NCI-H526 (cell line): ENCODE measurements around the gene SPTBN5.

Source experiments
- DNase-seq, 2 experiments: peaks; one replicate each; lab custom pipeline; 2025; lab: John Stamatoyannopoulos, UW

Gene SPTBN5

DNA sequence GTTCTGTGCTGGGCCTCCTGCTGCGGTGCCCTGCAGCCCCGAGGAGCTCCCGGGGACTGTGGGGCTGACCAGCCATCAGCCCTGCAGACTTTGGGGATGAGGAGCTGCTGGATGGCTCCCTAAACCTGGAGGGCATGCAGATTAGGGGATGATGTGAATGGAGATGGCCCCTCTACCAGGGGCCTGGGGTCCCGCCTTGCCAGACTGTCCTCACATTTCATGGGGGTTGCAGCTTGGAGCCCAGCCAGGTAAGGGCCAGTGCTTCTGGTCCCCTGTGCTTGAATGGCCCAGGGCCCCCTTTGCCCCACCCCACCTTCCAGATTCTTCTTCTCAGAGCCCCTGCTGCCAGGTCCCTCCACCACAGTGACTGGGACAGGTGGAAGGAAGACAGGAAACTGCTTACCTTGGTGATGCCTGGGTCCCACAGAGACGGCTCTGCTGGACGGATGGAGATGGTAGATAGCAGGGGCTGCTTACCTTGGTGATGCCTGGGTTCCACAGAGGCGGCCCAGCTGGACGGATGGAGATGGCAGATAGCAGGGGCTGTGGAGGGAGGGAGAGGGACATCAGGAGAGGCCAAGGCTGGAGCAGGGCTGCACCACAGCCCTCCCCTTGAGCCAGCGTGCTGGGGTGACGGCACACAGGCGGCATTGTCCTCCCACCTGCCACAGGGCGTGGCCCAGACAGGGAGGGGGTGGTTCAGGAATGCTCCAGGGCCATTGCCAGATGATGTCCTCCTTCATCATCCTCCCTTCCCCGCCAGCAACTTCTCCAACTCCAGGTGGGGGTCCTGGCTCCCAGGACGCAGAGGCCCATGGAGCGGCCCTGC is at the start of gene SPTBN5:
Gene SPTBN5 (minus strand): TSS at position 632 of the 829 bp plus-strand sequence. CDS start 556 bp downstream, at position 76.
- DNase-seq, result peak in 1 of 2 experiments; percentile 60

DNA sequence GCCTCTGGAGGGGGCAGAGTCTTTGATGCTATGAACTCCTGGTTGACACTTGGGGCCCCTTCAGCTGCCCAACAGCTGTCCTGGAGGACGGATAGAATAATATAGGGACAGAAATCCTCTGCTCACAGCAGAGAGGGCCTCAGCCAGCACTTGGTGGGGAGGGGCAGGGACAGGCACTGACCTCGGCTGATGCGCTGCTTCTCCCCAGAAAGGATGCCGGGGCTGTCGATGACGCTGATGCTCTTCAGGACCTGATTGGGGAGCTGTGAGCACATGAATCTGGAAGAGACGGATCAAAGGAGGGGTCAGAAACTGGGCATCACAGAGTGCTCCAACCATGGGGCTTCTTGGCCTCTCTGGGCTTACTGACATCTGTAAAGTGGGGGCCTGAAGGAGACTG is 49.0 kb upstream of the SPTBN5 start:
- no peak for DNase-seq

DNA sequence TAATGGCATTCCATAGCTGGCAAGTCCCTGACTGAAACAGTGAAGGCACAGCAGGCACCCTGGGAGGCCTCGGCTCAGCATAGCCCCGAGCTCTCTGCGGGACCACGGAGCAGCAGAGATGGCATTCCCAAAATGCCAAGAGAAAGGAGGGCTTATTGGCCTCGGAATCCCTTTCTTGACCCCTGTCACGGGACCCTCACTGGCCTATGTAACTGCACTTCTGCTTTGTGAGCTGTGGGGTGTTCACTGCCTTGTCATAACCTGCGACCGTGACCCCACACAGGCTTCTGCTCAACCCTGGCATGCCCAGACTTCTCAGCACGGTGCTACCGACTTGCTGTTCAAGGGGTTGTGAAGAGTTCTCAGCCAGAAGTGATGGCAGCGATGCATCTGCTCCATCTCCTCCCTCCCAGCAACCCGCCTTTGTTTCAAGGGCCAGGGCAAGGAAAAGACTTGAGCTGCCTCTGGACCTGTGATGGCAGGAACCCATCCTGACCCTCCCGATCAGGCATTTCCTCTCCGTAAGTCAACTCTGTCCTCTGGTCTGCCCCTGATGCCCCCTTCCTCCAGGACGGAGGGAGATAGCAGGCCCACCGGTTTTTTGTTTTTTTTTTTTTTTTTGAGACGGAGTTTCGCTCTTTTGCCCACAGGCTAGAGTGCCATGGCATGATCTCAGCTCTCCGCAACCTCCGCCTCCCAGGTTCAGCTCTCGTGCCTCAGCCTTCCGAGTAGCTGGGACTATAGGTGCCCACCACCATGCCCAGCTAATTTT is 48.0 kb upstream of the SPTBN5 start:
- no peak for DNase-seq

DNA sequence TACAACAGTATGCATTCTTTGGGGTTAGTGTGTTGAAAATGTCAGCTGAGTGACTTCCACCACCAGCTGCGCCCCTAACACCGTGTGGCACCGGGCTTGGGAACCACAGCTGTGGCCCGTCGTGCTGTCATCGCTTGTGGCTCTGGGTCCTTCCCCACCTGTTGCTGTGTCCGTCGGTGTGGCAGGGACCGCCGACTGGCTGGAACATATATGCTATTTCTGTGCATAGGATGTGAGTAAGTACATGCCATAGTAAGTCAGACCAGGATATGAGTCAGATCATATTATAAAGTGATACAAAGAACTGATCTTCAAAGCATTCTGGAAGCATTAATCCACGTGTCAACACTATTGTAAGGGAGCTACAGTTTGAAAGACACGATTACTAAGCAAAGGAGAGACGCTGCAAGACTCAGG is 46.6 kb upstream of the SPTBN5 start:
- no peak for DNase-seq

DNA sequence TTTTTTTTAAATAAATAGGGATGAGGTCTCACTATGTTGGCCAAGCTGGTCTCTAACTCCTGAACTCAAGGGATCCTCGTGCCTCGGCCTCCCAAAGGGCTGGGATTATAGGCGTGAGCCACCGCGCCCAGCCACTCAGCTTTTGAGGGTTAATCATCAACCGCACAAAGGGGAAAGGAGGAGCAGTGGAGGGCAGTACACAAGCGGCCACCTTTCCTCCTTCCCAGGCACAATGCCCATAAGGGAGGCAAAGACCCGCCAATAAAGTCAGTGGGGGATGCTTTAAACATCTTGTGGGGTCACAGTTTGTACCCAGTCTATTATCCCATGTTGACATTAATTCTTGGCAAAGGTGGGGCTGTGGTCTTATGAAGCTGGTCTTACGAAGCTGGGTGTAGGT is 46.1 kb upstream of the SPTBN5 start:
- DNase-seq, result no peak

DNA sequence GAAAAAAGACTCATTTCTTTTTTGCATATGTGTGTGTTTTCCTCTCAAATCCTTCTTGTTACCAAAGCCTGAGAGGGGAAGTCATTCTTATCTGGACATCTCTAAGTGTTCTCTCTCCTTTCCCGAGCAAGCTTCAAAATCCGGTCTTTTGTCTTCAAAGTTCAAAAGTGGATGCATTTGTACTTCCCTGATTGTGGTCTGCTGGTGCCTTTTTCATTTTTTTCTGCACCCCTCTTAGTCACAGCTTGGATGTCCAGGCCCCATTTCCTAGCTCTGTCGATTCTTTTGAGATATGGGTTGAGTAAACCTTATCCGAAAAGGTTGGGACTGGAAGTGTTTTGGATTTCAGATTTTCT is 43.7 kb upstream of the SPTBN5 start:
- DNase-seq, result no peak

DNA sequence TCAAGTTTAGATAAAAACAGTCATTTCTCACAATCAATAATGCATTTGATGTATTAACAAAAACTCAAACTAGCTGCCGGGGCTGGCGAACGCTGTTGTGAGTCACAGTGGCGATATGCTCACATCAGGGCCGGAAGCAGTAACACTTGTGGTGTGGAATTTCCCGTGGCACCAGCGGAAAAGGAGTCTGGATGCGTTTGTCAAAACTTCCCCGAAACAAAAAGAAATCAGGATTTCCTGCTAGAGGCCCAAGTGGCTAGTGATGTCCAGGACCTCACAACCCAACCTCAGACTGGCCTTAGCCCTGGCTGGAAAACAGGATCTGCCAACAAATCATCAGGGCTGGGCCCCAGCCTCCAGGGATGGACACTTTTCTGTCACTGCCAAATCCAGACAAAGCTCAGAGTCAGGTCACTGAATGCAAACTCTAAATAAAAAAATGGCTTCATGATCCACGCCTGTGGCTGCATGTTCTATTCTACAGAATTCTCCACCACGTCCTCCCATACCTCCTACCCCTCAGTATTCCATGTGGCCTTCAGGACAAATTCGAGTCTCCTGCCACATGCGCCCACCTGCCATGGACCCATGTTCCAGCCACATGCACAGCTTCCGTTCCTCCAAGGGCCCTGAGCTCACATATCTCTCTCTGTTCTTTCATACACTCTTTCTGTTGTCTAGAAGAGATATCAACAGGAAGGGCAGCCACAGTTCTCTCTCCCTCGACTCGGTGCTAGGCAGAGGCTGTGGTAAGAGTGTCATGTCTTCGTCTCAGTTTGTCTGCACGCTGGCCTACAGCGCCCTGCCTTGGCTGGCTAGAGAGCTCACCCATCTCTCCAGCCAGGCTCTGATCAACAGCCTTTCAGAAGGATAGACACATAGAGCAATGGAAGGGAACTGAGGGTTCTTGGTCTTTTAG is 43.1 kb upstream of the SPTBN5 start:
- DNase-seq, result no peak

DNA sequence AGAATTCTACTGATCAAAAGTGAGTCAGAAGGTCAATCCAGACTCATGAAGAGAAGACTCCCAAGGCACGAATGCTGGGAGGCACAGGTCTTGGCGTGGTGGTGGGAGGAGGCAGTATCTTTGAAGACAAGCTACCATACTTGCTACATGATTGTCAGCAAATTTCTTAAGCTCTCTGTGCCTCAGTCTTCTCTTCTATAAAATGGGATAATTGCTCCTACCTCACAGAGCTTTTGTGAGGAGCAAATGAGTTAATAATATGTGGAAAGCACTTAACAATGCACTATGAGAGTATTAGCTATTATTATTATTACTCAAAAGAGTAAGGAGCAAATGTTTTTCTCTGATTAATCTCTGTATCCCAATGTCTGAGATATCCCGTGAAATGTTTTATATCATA is 42.3 kb upstream of the SPTBN5 start:
- no peak for DNase-seq

DNA sequence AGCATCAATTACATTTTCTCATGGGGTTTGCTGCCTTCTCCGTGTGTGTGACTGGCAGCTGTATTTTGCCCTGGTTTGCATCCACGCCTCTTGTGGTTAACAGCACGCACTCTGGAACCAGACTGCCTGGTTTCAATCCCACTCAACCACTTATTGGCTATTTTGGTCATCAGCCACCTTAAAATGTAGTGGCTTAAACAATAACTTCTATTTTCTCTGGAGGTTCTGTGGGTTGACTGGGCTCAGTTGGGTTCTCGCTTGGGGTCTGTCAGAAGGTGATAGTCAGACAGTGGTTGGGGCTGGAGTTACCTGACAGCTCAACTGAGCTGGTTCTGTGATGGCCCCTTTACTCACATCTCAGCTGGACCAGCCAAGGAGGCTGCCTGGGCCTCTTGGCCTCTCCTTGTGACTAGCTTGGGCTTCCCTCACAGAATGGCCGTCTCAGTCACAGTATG is 41.7 kb upstream of the SPTBN5 start:
- DNase-seq, result no peak

DNA sequence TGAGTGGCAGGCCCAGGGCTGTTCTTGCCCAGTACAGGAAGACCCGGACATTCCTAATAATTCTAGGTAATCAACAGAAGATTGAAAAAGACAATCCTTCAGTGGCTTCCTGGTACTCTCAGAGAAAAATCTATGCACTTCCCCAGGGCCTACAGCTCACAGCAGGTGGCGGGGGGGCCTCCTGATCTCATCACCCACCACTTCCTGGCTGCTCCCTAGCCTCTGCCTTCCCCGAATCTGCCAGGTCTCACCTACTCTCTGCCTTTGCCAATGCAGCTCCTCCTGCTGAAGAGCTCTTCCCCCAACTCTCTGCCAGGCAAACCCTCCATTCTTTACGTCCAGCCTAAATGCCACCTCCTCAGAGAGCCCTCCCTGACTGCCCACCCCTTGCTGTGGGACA is 41.0 kb upstream of the SPTBN5 start:
- DNase-seq, result no peak

DNA sequence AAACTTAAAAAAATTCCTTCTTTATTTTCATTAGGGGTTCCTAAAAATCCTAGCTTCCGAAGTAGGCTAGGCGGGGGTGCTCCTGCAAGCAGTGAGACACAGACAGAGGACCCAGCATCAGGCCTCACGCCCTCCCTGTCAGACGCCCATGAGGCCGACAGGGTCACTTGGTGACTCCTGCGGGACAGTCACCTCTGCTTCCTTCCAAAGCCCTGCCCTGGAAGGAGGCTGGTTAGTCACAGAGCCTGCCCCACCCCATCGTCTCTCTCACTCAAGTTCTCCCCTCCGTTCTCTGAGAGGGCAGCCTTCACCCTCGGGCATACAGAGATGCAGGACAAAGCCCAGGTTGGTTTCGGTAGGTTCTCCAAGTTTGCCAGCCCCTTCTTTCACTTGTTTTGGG is 39.9 kb upstream of the SPTBN5 start:
- DNase-seq, result no peak

DNA sequence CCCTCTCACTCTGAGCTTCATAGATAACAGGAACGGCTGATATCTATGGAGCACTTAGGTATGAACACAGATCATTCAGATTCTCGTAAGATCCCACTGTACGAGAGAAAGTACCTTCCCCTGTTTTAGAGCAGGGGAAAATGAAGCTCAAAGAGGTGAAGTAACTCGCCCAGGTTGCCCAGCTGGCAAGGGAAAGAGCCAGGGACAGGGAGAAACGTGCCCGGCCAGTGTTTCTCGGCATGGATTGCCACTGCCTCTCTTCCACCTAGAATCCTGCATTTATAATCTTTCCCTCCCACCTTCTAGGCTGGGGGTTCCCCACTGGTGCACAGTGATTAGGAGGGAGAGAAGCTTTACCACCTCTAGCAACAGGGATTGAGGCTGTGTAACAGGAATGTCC is 39.5 kb upstream of the SPTBN5 start:
- DNase-seq, result no peak

DNA sequence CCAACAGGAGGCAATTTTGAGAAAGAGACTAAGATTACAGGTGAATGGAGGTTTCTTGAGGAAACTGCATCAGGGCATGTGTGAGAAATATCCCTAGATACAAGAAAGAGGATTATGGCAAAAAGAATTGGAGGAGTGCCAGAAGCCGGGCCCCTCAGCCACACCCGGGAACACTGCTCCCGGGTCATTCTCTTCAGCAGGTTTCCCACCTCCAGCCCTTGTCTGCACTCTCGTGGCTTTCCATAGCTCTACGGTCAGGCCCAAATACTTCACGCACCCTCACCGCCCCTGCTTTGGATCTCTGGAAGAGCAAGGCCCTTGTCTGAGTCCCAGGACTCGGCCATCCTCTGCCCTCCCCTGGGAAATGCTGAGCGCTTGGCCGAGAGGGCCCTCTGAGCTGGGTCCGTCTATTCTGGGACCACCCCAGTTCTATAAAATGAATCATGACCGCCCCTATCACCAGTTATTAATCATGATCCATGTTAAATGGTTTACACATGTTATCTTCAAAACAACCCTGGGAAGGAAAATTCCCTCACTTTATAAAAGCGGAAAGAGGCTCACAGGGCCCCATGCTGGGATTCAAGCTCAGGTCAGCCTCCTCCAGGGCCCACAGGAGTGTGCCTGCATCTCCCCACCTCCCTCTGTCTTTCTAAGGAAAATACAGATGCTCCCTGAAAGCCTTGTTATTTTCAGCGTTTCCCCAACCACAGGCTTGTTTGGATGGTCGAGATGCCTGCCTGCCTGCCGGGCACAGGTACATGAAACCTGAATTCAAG is 38.8 kb upstream of the SPTBN5 start:
- no peak for DNase-seq

DNA sequence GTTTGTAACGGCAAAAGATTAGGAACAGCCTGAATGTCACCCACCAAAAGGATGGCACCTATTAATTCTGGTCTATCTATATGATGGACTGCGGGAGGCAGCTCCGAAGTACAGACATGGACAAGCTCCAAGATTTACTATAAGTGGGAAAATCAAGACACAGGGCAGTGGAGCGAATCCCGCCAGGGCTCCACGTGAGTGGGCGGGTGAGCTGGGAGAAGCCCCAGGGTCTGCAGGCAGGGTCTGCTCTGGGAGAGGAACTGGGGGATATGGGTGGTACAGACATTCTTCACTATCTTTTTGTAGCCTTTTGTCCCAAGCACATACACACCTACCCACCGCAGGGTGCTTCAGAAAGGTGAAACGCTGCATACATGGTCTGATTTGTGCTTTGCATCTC is 38.2 kb upstream of the SPTBN5 start:
- no peak for DNase-seq

DNA sequence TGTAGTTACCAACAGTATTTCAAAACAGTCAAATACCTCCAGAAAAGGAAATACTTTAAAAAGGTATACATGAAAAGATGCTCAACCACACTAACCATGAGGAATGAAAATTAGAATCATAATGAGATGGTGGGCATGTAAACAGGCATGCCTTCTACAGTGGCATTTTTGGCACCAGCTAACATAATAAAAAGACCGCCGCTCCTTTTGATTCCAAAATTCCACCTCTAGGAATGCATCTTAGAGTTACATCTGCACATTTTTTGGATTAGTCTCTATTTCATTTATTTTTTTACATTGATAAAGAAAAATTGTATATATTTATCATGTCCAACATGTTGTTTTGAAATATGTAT is 37.0 kb upstream of the SPTBN5 start:
- no peak for DNase-seq

DNA sequence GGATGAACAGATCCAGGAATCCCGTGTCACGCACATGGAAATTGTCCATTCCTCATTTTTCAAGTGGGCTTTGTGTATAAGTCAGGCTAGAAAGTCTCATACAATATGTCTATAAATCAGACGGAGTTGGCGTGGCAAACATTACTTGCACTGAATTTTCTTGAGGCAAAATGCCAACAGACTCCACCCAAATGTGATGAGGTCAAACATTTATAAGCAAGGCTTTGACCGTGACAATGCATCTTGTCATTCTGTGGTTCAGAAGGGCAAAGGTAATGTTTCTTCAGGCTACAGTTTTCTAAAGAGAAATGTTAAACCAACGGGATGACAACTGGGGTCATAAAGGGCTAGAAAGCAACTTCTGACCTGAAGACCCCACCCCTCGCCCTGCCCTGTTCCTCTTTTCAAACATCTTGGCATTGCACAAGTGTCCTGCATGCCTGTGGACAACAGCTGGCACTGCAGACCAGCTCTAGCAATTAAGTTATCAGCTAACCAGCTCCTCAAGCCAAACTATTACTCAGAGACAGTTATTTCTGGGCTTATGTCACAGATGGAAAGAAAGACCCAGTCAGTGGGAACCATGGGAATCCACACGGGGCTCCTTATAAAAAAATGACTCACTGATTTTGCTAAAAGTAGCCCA is 36.5 kb upstream of the SPTBN5 start:
- no peak for DNase-seq

DNA sequence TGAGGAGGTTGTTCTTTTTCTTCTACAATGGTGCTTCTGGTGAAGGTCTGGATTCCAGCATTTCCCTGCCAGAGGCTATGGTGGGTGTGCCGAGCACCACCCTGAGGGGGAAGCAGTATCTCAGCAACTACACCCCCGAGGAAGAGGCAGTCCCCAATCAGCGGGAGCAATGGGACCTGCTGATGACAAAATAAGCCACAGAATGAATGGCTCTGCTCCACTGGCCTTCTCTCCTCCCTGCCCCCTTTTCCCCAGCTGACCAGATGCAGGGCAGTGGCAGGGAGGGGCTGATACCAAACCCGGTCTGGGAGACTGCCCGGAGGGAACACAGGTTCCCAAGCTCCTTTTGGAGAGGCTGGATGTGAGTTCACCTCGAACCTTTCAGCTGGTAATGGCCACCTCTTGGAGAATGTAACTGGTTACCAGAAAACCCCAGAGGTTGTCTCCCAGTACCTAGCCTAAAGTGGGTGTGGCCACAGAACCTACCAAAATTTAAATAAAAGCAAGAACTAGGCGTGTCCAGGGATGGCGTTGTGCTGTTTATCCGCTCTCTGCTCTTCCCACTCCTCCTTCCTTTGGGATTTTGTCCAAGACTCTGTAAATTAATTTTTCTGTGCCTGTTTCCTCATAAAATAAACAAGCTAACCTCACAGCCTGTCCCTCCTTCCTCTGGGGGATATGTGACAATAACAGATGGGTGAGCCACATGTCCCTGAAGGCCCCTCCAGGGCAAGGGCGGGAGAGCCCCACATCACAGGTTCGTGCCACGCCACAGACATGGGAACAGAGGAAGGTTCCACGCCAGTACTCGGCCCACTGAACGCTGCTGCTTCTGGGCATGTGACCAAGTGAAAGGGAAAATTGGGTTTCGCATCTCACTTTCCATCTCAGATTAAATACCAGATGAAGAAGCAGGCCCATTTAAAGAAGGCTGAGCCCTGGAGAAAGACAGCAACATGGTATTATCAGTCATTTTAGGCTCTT is 35.1 kb upstream of the SPTBN5 start:
- no peak for DNase-seq

DNA sequence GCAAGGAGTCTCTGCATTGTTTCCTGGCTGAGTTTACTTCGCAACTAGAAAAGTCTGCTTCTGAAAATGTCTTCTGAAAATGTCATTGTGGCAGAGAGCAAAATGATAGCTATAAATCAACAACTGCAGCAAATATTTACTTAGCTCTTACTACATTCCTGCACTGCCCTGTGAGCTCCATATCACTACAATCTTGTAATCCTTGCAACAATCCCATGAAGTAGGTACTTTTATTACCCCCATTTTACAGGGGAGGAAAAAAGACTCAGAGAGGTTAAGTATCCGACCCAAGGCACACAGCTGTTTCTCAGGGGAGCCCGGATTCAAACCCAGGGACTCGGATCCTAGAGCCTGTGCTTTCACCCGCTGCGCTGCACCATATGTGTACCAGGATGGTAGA is 34.2 kb upstream of the SPTBN5 start:
- DNase-seq, result no peak

DNA sequence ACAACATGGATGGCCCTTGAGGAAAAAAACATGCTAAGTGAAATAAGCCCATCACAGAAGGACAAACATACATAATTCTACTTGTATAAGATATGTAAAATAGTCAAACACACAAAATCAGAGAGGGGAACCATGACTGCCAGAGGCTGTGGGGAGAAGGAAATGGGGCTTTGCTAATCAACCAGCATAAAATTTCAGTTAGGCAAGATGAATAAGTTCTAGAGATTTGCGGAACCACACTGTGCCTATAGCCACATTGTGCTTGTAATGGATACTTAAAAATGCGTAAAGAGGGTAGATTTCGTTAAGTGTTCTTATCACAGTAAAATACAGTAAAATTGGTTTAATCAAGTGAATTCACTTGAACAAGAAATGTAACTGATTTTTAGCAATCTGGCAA is 33.7 kb upstream of the SPTBN5 start:
- no peak for DNase-seq
